Measurements from ENCODE around the gene SALL2.

Gene SALL2

DNA sequence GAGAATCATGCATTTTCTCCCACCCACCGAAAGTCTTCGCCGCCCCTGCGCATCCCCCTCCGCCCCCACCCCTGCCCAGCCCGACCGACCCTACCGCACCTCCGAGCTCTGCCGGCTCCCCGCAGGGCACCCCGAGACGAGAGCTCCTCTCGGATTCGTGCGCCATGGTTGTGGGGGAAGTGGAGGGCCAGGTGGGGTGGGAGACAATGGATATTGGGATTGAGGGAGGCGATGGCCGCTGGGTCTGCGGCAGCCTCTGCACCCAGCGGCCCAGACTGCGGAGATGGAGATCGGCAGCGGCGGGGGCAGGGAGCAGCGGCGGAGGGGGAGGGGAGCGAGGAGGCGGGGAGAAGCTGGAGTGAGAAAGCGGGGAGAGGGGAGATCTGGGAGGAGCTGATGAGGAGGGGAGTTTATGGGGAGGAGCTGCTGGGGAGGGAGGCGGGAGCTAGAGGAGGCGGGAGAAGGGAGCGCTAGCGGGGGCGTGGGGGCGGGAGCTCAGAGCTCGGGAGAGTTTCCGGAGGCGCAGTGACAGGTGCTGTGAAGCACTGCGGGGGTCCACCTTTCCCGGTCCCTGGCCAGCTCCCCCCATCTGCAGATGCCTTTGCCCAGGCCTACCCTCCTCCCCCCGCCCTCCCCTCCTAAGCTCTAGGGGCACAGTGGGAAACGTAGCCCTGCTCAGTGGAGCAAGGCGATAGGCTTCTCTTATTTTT is at the start of gene SALL2:
Gene SALL2, minus strand, starts transcription at position 385 of the 710 bp plus-strand sequence. Its CDS starts 219 bp downstream, at position 166.
- H3K4me3 ChIP-seq (ENCODE audit: low read depth, low read length), result peak within 1 kb of the TSS; percentile 81
- ChIA-PET POLR2A (interaction anchor here (0.5 to 2.6 kb wide), 23 partner anchors 9 to 1183 kb away, joined by 3 to 71 read pairs (median 5); partner anchors contain the start of genes CHD8, METTL3, PARP2 and RAB2B), CTCF (interaction anchor here (0.6 to 2.0 kb wide), 7 partner anchors 23 to 1485 kb away, joined by 3 to 9 read pairs (median 3); partner anchors contain the start of gene TOX4)
- peaks cover 3 to 39% of the 10 kb centered on the region in 2 experiments; a peak in 2 of 3 replicates for H3K36me3 ChIP-seq (ENCODE audit: control insufficient read depth in 2 of 2, insufficient read depth in 1 of 2, low read length in 2 of 2)
- H3K4me1 ChIP-seq (ENCODE audit: control insufficient read depth, insufficient read depth, low read length), result peaks cover 17% of the 10 kb centered on the region
- H3K9me3 ChIP-seq (ENCODE audit: control insufficient read depth, insufficient read depth, low read depth, low read length), result no peaks in the 10 kb centered on the region
- peak within 1 kb of the TSS; percentile 66 for H3K27ac ChIP-seq (ENCODE audit: extremely low read depth, low read depth, low read length)
- TF ChIP-seq MZF1 (tag by site-specific recombination; IDR thresholded peaks at IDR 0.05; ENCODE audit: borderline replicate concordance) (peak; percentile 17; the same call in 1 of the 2 replicates), GLIS1 (tag by site-specific recombination; IDR thresholded peaks at IDR 0.05) (peak; percentile 93), ZNF335 (tag by site-specific recombination; conservative IDR thresholded peaks at IDR 0.05) (no peak; the same call in 1 of the 2 replicates), PATZ1 (tag by site-specific recombination; IDR thresholded peaks at IDR 0.05) (peak; percentile 99), ZNF626 (tag by site-specific recombination; IDR thresholded peaks at IDR 0.05) (no peak), FEZF1 (tag by site-specific recombination; IDR thresholded peaks at IDR 0.05) (no peak), ZNF350 (tag by site-specific recombination; IDR thresholded peaks at IDR 0.05) (no peak), ZNF558 (tag by site-specific recombination; IDR thresholded peaks at IDR 0.05) (no peak), ZNF639 (tag by site-specific recombination; IDR thresholded peaks at IDR 0.05) (peak; percentile 76; the same call in 1 of the 2 replicates), SP7 (tag by site-specific recombination; IDR thresholded peaks at IDR 0.05) (peak; percentile 58; the same call in 1 of the 2 replicates), KLF16 (tag by site-specific recombination; IDR thresholded peaks at IDR 0.05) (peak; percentile 54), ZFHX2 (tag by site-specific recombination; conservative IDR thresholded peaks at IDR 0.05) (peak; percentile 85), SP3 (tag by site-specific recombination; IDR thresholded peaks at IDR 0.05) (peak; percentile 95), ZSCAN30 (tag by site-specific recombination; IDR thresholded peaks at IDR 0.05) (no peak; the same call in 1 of the 2 replicates), PRDM1 (tag by site-specific recombination; IDR thresholded peaks at IDR 0.05) (peak; percentile 44; the same call in 1 of the 2 replicates), SP2 (tag by site-specific recombination; IDR thresholded peaks at IDR 0.05) (peak; percentile 97), ZNF398 (tag by site-specific recombination; IDR thresholded peaks at IDR 0.05) (peak; percentile 99), ZIC2 (tag by site-specific recombination; IDR thresholded peaks at IDR 0.05) (peak; percentile 78), ZNF366 (tag by site-specific recombination; conservative IDR thresholded peaks at IDR 0.05) (peak; percentile 86), ZNF621 (tag by site-specific recombination; IDR thresholded peaks at IDR 0.05) (no peak), INSM2 (tag by site-specific recombination; IDR thresholded peaks at IDR 0.05) (peak; percentile 80), KLF9 (tag by site-specific recombination; IDR thresholded peaks at IDR 0.05; ENCODE audit: low read depth) (peak; percentile 54; the same call in 1 of the 2 replicates), ZXDB (tag by site-specific recombination; IDR thresholded peaks at IDR 0.05) (peak; percentile 68), ZNF692 (tag by site-specific recombination; IDR thresholded peaks at IDR 0.05) (0 out of 2 replicates have a peak, but pooled peaks have one; percentile 36), OSR2 (tag by site-specific recombination; IDR thresholded peaks at IDR 0.05) (peak; percentile 64), KLF1 (tag by site-specific recombination; IDR thresholded peaks at IDR 0.05) (peak; percentile 42; the same call in 1 of the 2 replicates), IKZF3 (tag by site-specific recombination; IDR thresholded peaks at IDR 0.05) (peak; percentile 77)
- TF ChIP-seq, protein P1, sequence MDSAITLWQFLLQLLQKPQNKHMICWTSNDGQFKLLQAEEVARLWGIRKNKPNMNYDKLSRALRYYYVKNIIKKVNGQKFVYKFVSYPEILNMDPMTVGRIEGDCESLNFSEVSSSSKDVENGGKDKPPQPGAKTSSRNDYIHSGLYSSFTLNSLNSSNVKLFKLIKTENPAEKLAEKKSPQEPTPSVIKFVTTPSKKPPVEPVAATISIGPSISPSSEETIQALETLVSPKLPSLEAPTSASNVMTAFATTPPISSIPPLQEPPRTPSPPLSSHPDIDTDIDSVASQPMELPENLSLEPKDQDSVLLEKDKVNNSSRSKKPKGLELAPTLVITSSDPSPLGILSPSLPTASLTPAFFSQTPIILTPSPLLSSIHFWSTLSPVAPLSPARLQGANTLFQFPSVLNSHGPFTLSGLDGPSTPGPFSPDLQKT (IDR thresholded peaks at IDR 0.05; ENCODE audit: borderline replicate concordance, low read depth, low read length), result no peak
